GM18502 (cell line): ENCODE data around the gene CDH23.

Experiments
- ATAC-seq: cut with Tn5 transposase; IDR thresholded peaks from one replicate; pipeline ENCODE4 v1.9.1; 2021; ENCODE audit warnings: mild to moderate bottlenecking; ENCODE audit not compliant: unreplicated experiment, poor library complexity

Gene CDH23

DNA sequence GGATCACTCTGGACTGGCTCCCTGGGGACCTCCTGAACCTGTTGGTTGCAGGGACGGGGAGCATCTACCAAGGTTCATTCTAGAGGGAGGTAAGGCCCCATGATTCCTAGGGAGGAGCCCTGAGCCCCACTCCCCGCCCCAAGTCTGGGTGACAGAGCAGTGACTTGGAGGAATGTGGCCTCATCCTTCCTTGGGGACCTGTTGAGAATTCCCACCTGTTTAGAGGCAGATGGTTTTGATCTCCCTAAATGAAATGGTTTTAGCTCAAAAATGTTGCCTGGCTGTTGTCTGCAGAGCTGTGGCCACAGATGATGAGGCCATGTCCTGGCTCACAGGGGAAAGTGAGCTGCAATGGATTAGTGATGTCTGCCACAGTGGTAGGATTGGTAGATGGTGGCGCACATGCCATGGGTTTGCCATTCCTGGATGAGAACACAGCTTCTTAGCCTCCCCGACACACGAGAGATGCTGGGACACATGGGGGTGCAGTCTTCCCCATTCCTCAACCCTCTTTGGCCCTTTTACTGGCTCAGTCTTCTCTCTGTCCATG, 310.6 kb downstream of the CDH23 start:
- ATAC-seq = no peak

GRCh38 chr10:71708301-71708703, 311.6 kb downstream of the CDH23 start:
- no peak for ATAC-seq

GRCh38 chr10:71708897-71709882, 312.5 kb downstream of the CDH23 start:
- ATAC-seq = no peak

- ATAC-seq = no peak
Observed at GRCh38 chr10:71710519-71710918, 313.8 kb downstream of the CDH23 start.

GRCh38 chr10:71711052-71711623, 314.4 kb downstream of the CDH23 start:
- no peak for ATAC-seq

DNA sequence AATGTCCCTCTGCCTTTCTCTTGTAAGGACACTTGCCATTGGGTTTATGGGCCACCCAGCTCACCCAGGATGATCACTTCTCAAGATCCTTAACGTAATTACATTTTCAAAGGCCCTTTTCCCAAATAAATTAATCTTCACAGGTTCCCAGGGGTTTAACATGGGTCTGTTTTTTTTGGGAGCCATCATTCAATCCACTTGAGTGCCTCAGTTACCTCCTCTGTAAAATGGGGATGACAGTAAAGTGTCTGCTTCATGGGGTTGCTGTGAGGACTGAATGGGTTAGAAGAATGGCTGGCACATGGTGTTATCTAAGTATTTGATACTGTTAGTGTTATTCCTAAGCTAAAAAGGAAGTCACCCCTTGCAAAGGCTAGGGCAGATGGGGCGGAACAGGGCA, 315.4 kb downstream of the CDH23 start:
- no peak for ATAC-seq

DNA sequence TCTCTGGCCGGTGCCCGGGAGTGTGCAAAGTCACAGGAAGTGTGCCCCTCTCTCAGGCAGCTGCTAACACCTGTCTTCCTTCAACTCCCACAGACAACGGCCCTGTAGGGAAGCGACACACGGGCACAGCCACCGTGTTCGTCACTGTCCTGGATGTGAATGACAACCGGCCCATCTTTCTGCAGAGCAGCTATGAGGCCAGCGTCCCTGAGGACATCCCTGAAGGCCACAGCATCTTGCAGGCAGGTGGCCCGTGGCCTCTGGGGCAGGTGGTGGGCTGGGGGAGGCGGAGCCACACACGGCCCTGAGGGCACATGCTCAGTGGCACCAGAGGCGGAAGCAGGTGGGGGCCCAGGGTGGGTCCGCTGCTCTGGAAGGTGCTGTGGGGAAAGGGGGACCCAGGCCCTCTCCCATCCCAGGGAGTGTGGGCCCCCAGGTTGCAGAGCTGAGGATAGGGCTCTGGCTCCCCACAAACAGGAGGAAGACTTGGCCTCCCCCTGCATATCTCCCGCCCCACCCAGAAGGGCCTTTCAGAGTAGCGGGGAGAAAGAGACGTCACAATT, 315.9 kb downstream of the CDH23 start:
- ATAC-seq = no peak

DNA sequence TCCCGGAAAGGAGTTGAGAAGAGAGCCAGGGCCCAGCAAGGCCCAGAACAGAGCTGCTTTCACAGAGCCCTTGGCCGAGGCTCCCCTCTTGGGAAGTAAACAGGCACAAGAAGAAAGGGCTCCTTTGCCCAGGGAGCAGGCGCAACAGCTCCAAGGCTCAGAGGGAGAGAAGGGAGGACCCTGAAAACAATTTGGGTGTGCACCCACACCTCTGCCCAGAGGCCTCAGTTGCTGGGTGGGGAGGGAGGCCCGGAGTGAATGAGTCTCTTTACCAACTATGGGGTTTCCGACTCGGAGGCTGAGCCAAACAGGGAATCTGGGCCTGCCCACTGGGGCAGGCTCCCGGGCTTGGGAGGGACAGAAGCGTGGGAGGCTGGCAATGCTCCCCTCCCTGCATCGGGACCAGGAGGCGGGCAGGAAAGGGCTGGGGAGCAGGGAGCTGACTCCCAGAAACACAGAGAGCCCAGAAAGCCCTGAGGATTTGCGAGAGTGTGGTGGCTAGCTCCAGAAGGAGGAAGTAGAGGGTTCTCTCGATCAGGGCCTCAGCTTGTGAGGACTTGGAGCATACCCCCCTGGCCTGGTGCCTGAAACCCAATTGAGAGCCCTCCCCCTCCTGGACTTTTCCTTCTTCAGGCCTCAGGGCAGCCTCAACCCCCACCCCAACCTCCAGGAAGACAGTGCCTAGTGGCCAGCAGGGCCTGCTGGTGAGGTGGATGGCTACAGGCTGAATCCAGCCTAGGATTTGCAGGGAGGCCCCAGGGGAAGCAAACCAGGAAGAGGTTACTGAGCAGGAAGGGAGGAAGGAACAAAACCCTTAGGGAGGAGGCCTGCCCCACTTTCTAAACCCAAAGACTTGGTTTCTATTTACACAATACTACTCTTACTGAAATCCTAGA, 316.7 kb downstream of the CDH23 start:
- no peak for ATAC-seq

DNA sequence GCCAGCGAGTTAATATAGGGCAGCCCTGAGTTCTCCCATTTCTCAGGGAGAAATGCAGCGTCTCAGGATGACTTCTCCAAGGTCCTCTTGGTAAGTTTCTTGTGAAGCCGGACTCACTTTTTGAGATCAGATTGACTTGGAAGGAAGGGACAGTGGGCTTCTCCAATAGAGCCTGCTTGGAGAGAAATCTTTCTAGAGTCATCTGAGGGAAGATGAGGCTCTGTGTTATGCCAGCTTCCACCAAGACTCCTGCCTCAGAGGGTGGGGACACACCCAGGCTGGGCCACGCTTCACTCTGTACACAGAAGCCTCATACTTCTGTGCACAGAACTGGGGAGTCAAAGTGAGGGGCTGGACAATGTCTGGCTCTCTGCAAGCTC, 317.3 kb downstream of the CDH23 start:
- ATAC-seq = no peak

DNA sequence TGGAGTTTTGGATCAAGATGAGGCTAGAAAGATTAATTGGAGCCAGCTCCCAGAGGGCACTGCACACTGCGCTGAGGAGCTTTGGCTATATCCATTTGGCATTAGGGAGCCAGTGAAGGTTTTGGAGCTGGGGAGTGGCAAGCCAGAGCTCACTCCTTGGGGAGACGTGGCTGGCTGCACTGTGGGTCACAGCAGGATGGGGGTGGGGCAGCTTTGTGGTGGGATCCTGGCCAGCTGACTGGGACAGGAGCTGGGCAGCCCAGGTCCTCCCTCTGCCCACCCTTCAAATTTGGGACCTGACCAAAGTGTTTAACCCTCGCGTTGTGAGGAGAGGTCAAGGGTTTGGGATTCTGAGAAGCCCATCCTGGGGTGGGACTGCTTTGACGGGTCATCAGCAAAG, 317.9 kb downstream of the CDH23 start:
- ATAC-seq = no peak

- ATAC-seq = no peak
Observed at GRCh38 chr10:71715026-71715425, 318.3 kb downstream of the CDH23 start.

GRCh38 chr10:71715860-71716259, 319.1 kb downstream of the CDH23 start:
- no peak for ATAC-seq

- ATAC-seq = no peak
Observed at GRCh38 chr10:71716426-71716825, 319.7 kb downstream of the CDH23 start.

DNA sequence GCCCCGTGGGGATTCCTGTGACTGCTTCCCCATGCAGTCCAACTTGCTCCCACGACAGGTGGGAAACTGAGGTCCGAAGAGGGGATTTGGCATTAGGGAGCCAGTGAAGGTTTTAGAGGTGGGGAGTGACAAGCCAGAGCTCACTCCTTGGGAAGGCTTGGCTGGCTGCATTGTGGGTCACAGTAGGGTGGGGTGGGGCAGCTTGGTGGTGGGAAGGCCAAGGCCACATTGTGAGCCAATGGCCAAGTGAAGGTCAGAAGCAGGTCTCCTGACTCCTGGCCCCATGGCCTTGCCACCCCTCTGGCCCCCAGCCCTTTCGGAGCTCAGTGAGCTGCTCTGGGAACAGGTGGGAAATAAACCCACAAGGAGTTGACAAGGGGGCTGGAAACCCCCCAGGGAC, 320.3 kb downstream of the CDH23 start:
- ATAC-seq = no peak

GRCh38 chr10:71717551-71717951, 320.8 kb downstream of the CDH23 start:
- no peak for ATAC-seq

DNA sequence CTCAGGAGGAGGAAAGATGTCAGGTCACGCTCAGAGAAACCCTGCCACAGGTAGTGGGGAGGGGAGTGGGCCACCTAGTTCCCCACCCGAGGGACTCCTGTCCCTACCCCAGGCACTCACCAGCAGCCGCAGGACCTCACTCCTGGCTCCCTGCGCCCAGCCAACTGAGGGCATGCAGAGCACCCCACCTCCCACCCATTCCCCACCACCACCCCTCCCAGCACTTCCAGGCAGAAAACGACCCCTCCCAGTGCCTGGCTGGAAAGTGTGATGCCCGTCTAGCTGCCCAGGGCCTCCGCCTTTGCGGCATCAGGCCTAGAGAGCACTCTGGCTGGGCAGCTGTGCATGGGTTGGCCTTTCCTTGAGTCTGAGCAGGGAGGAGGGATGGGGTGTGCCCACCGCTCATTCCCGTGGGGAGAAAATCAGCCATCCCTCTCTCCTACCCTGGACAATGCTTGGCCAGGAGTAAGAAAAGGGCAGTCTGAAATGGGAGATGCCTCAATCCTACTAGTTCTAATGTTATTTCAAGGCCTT, 321.5 kb downstream of the CDH23 start:
- ATAC-seq = no peak

- no peak for ATAC-seq
Observed at GRCh38 chr10:71719042-71719441, 322.3 kb downstream of the CDH23 start.

- ATAC-seq = no peak
Observed at GRCh38 chr10:71719464-71720201, 322.9 kb downstream of the CDH23 start, which contains the start of gene C10orf105. C10orf105 (minus strand) TSS chr10:71719778; CDS start chr10:71716337, 3,441 bp downstream.

DNA sequence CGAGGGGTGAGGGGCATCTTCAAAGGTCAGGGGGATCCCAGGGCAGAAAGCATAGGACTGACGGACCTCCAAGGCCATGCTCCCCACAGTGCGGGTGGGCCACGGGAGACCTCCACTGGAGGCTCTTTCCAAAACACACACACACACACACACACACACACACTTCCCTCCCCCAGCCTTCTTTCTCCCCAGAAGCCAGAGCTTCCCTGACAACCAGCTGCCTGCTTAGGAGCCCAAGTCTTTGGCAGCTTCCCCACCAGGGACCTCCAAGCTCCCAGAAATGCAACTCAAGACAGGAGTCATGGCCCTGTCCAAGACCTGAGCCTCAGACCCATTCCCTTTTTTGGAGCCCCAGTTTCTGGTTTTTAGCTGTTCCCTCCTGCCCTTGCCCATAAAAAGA, 323.6 kb downstream of the CDH23 start:
- no peak for ATAC-seq
